K562 (cell line): Measurements from ENCODE around the gene FTL. TPM values are rescaled to one million over a fixed set of nuclear protein-coding genes. Genes with fewer than 3 reads are reported as not detected.

ENCODE experiments used
- ARID4B ChIP-seq: sonication (generic); formaldehyde crosslinking; IDR thresholded peaks from 2 replicates; pipeline ENCODE4 v1.8.0; 2022; ENCODE audit warnings: mild to moderate bottlenecking, missing genetic modification reagents
- BCOR ChIP-seq: fragments of 450-650 bp; IDR thresholded peaks from 2 replicates; pipeline ENCODE4 v1.6.1; 2016
- CC2D1A ChIP-seq: fragments of 450-650 bp; IDR thresholded peaks from 2 replicates; pipeline ENCODE4 v1.6.1; 2017; ENCODE audit warnings: mild to moderate bottlenecking
- CEBPG ChIP-seq, 3 experiments: fragments of 200-800 bp in 1 of 3; sonication (Bioruptor generic) in 1 of 3; sonication (generic) in 1 of 3; formaldehyde crosslinking in 1 of 3; IDR thresholded peaks in 2 of 3; conservative IDR thresholded peaks in 1 of 3; 2 replicates each; pipeline versions ENCODE4 v1.6.1 to v1.8.0; 2016 to 2022; ENCODE audit warnings: missing compliant biosample characterization in 2 of 3, missing genetic modification characterization in 2 of 3, mild to moderate bottlenecking in 1 of 3, missing genetic modification reagents in 1 of 3
- POLR2B ChIP-seq: fragments of 450-650 bp; IDR thresholded peaks from 2 replicates; pipeline ENCODE4 v1.6.1; 2018; ENCODE audit warnings: low read depth; ENCODE audit not compliant: partially characterized antibody
- STAT5B ChIP-seq: fragments of 250-450 bp; sonication (Bioruptor Pico); IDR thresholded peaks from 2 replicates; pipeline ENCODE4 v1.8.0; 2021; ENCODE audit warnings: mild to moderate bottlenecking, inconsistent platforms
- THRA ChIP-seq: fragments of 450-650 bp; IDR thresholded peaks from 2 replicates; pipeline ENCODE4 v1.6.1; 2017; ENCODE audit warnings: mild to moderate bottlenecking, moderate library complexity
- ZBTB5 ChIP-seq: fragments of 450-650 bp; IDR thresholded peaks from 2 replicates; pipeline ENCODE4 v1.6.1; 2017; ENCODE audit warnings: antibody characterized with exemption
- ZHX1 ChIP-seq: fragments of 150-350 bp; conservative IDR thresholded peaks from 2 replicates; pipeline ENCODE4 v1.6.1; 2014; ENCODE audit warnings: low read length
- ZNF436 ChIP-seq: fragments of 250-450, 450-650 bp; sonication (Bioruptor Pico); formaldehyde crosslinking; IDR thresholded peaks from 2 replicates; pipeline ENCODE4 v1.7.0; 2020; ENCODE audit warnings: mild to moderate bottlenecking
- ZNF584 ChIP-seq: fragments of 200-800 bp; sonication (Bioruptor generic); IDR thresholded peaks from 2 replicates; pipeline ENCODE4 v1.6.1; 2016; ENCODE audit warnings: low read depth, mild to moderate bottlenecking, missing genetic modification characterization, missing compliant biosample characterization
- ZNF740 ChIP-seq, 3 experiments: fragments of 200-800 bp in 1 of 3; sonication (Bioruptor generic) in 1 of 3; sonication (generic) in 1 of 3; formaldehyde crosslinking in 1 of 3; IDR thresholded peaks; 2 replicates each; pipeline versions ENCODE4 v1.6.1 to v1.8.0; 2016 to 2022; ENCODE audit warnings: mild to moderate bottlenecking in 2 of 3, missing compliant biosample characterization in 2 of 3, missing genetic modification characterization in 2 of 3, missing genetic modification reagents in 1 of 3
- polyA plus RNA-seq, 8 experiments: library from polyadenylated mRNA; depleted of rRNA in 4 of 8; stranded (reverse) in 5 of 8; unstranded in 3 of 8; fragments of >200 nt; fragmentation: Nextera tagmentation in 2 of 8; fragmentation: Illumina TruSeq in 1 of 8; extraction: Ambion mirVana in 2 of 8; extraction: Trizol in 1 of 8; gene quantifications; 2 replicates each; pipeline versions ENCODE4 v1.2.1 to v1.2.3, GENCODE V29; 2011 to 2014; ENCODE audit warnings: inconsistent platforms in 1 of 8, missing spikeins in 1 of 8
- total RNA-seq, 7 experiments: library from RNA; depleted of rRNA in 6 of 7; stranded (reverse); fragments of >200 nt in 6 of 7; fragmentation: Illumina TruSeq in 2 of 7; extraction: Trizol in 2 of 7; gene quantifications; 2 replicates each; pipeline versions ENCODE4 v1.2.1 to v1.2.3, GENCODE V29; 2011 to 2021; ENCODE audit warnings: low replicate concordance in 1 of 7

The FTL gene
- total and polyA plus RNA-seq, 9 of the 15 experiments (the other 6 are each of a cell fraction or from before 2014, with no cell fraction given), result 1,231 to 27,415 (median 3,965) TPM

- TF ChIP-seq ZNF740 (CRISPR knock-in tag; IDR thresholded peaks at IDR 0.05), result peak; percentile 54; the same call in 1 of the 2 replicates
- TF ChIP-seq ZNF740 (tag; IDR thresholded peaks at IDR 0.05), result no peak
- no peak for TF ChIP-seq ZBTB5
- TF ChIP-seq STAT5B (CRISPR knock-in tag), result no peak
- peak; percentile 57 for TF ChIP-seq BCOR
- TF ChIP-seq ZNF436 (CRISPR knock-in tag), result no peak
- no peak for TF ChIP-seq ZHX1
- no peak for TF ChIP-seq ARID4B
- no peak for TF ChIP-seq CC2D1A
- no peak for TF ChIP-seq CEBPG (CRISPR knock-in tag; IDR thresholded peaks at IDR 0.05)
- no peak for TF ChIP-seq CEBPG (tag; conservative IDR thresholded peaks at IDR 0.05 in 1 of 2, IDR thresholded peaks at IDR 0.05 in 1 of 2)
- TF ChIP-seq THRA, result no peak
- no peak for TF ChIP-seq ZNF584
- TF ChIP-seq POLR2B, result no peak
Observed at GRCh38 chr19:48958006-48958405, 7.1 kb upstream of the FTL start (continued).
